Calu3 (cell line): Measurements from ENCODE around the gene TBKBP1. TPM values are rescaled to one million over a fixed set of nuclear protein-coding genes. Genes with fewer than 3 reads are reported as not detected.

ENCODE experiments used
- Bru-seq: library from RNA; stranded (reverse); fragments of 400-500 nt; gene quantifications from one replicate; lab custom pipeline; 2021; lab: Mats Ljungman, UMichigan
- BruChase-seq, 2 experiments: library from RNA; stranded (reverse); fragments of 400-500 nt; gene quantifications; one replicate each; lab custom pipeline; 2021; lab: Mats Ljungman, UMichigan
- BruUV-seq: library from RNA; stranded (reverse); fragments of 400-500 nt; replicated peaks from 2 replicates; lab custom pipeline; 2021; lab: Mats Ljungman, UMichigan
- CTCF ChIA-PET: fragments of 300-600 bp; sonication (Branson Sonifier 250); formaldehyde crosslinking; loops from one replicate; lab custom pipeline; 2022; ENCODE audit warnings: antibody characterized with exemption; lab: Charles Lee
- DNase-seq: peaks from one replicate; pipeline ENCODE4 v3.0.0; 2022
- H3K27ac Mint-ChIP-seq: one replicate; pipeline ENCODE4 v1.8.0; 2022; ENCODE audit warnings: mixed read lengths; ENCODE audit not compliant: unreplicated experiment
- H3K27me3 Mint-ChIP-seq: one replicate; pipeline ENCODE4 v1.8.0; 2022; ENCODE audit warnings: mixed read lengths; ENCODE audit not compliant: unreplicated experiment
- H3K36me3 Mint-ChIP-seq: one replicate; pipeline ENCODE4 v1.8.0; 2022; ENCODE audit warnings: mild to moderate bottlenecking, moderate library complexity, mixed read lengths; ENCODE audit not compliant: insufficient read depth, unreplicated experiment
- H3K4me1 Mint-ChIP-seq: one replicate; pipeline ENCODE4 v1.8.0; 2022; ENCODE audit warnings: mild to moderate bottlenecking, low read depth, mixed read lengths; ENCODE audit not compliant: unreplicated experiment
- H3K4me3 Mint-ChIP-seq: one replicate; pipeline ENCODE4 v1.8.0; 2022; ENCODE audit warnings: mild to moderate bottlenecking, low read depth, moderate library complexity, mixed read lengths; ENCODE audit not compliant: unreplicated experiment
- H3K9me3 Mint-ChIP-seq: one replicate; pipeline ENCODE4 v1.8.0; 2022; ENCODE audit warnings: low read depth, mixed read lengths; ENCODE audit not compliant: unreplicated experiment
- CTCF ChIP-seq: fragments of 200-600 bp; IDR thresholded peaks from one replicate; pipeline ENCODE4 v1.8.0; 2022; ENCODE audit warnings: antibody characterized with exemption; ENCODE audit not compliant: unreplicated experiment
- intact Hi-C: fragments of 100-400 bp; cut with micrococcal nuclease; formaldehyde crosslinking; loops from one replicate; pipeline ENCODE4 v1.10.0; 2022; ENCODE audit not compliant: unreplicated experiment
- long read RNA-seq: library from polyadenylated mRNA; stranded (forward); transcript quantifications from one replicate; pipeline ENCODE4 v2.0.0, GENCODE V29; 2022
- total RNA-seq: library from RNA; stranded (reverse); gene quantifications from 2 replicates; pipeline ENCODE4 v1.2.3, GENCODE V29; 2022

Gene TBKBP1
- total RNA-seq (6.4 and 6.5 TPM in 2 replicates), Bru-seq, nascent RNA (percentile 38 among the genes with signal in this experiment), BruChase-seq, experiment 1, labeled RNA remaining after a 6-hour chase (percentile 42 among the genes with signal in this experiment), BruChase-seq, experiment 2, labeled RNA remaining after a 2-hour chase (percentile 41 among the genes with signal in this experiment)
- long read RNA-seq, result 0 reads

- BruUV-seq, result no TSS peak
- peaks cover 48% of the 10 kb centered on the region for H3K27me3 Mint-ChIP-seq
- H3K27ac Mint-ChIP-seq, result peak within 1 kb of the TSS; percentile 93
- intact Hi-C loops, result no loop called here
- CTCF ChIA-PET, result interaction anchor here (0.6 to 1.5 kb wide), 3 partner anchors 24 to 142 kb away, joined by 3 to 7 read pairs (median 6); no protein-coding TSS in a partner anchor
- H3K4me3 Mint-ChIP-seq, result peak within 1 kb of the TSS; percentile 86
- H3K36me3 Mint-ChIP-seq, result peaks cover 44% of the 10 kb centered on the region
- DNase-seq, result peak; percentile 52
- no peak for TF ChIP-seq CTCF
- peaks cover 26% of the 10 kb centered on the region for H3K4me1 Mint-ChIP-seq
- no peaks in the 10 kb centered on the region for H3K9me3 Mint-ChIP-seq
Measured at GRCh38 chr17:47693731-47694580, at the start of gene TBKBP1. Gene TBKBP1, plus strand, starts transcription at chr17:47694161. Its CDS starts 1,952 bp downstream, at chr17:47696113.

- Mint-ChIP-seq H3K27me3 (no peaks in the 10 kb centered on the region), H3K9me3 (no peaks in the 10 kb centered on the region), H3K36me3 (peaks cover 10% of the 10 kb centered on the region), H3K4me1 (peaks cover 7% of the 10 kb centered on the region), H3K27ac (no peak overlapping the region), H3K4me3 (no peak overlapping the region)
- TF ChIP-seq CTCF, result no peak
- no peak for DNase-seq
- BruUV-seq, result no TSS peak
- intact Hi-C loops, result no loop called here
- CTCF ChIA-PET, result no interaction called here
Measured at GRCh38 chr17:47644324-47644723, 49.6 kb upstream of the TBKBP1 start.

- H3K9me3 Mint-ChIP-seq, result no peaks in the 10 kb centered on the region
- CTCF ChIA-PET, result interaction anchor here (0.5 to 1.4 kb wide), 18 partner anchors 9 to 779 kb away, joined by 3 to 18 read pairs (median 4); partner anchors contain the start of genes CDC27 and EFCAB13
- H3K27ac Mint-ChIP-seq, result peak within 1 kb of the TSS; percentile 95
- no peaks in the 10 kb centered on the region for H3K27me3 Mint-ChIP-seq
- H3K4me3 Mint-ChIP-seq, result peak within 1 kb of the TSS; percentile 91
- BruUV-seq, result no TSS peak
- intact Hi-C loops, result loop anchor here (2.0 kb wide), 1 partner anchor 29 kb away; no protein-coding TSS in a partner anchor
- no peak for TF ChIP-seq CTCF
- peak; percentile 100 for DNase-seq
- H3K4me1 Mint-ChIP-seq, result peaks cover 37% of the 10 kb centered on the region
- H3K36me3 Mint-ChIP-seq, result peaks cover 60% of the 10 kb centered on the region
Measured at GRCh38 chr17:47649153-47649971, 44.6 kb upstream of the TBKBP1 start, which contains the start of gene KPNB1. Gene KPNB1, plus strand, starts transcription at chr17:47649919. Its CDS starts 326 bp downstream, at chr17:47650245.
